Stimulated activated CD8-positive, alpha-beta memory T cell treated with anti-CD3 and anti-CD28 coated beads, Interleukin-2, amount 100 ng/mL, for 1 hour (primary cell): ENCODE data around the gene TMUB1.

Experiments
- DNase-seq, 2 donors: peaks; one replicate each; pipeline ENCODE4 v3.0.0-alpha.2; 2020; ENCODE audit warnings: low read depth in 2 of 2

The TMUB1 gene

DNA sequence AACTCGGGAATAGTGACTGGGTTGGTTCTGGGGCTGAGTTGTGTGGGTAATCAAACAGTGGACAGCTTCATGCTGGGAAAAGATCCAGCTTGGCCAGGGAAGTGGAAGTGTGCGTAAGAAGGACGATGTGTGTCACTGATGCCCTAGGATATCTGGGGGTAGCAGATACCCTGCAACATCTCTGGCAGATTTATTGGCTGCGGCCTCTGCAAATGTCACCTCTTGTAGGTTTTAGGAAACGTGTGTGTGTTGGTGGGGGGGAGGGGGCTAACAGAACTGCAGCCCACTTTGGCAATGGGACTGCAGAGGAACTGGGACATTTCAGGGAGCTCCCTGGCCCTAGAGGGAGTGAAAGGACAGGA lies 2.0 kb upstream of the TMUB1 start:
- DNase-seq: no peak

DNA sequence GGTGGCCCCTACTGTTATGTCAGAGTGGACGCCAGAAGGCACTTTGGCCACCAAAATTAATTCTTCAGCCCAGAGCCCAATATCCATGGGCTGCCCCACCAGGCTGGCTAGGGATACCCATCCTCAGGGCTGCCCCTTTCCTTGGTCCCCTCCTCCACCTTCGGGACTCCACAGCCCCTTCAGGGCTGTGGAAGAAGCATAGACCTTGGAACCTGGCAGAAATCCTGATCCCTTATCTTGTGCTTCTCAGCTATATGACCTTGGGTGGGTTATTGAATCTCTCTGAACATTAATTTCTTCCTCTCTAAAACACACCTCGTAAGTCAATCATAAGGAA lies 499 bp upstream of the TMUB1 start:
- DNase-seq: no peak

DNA sequence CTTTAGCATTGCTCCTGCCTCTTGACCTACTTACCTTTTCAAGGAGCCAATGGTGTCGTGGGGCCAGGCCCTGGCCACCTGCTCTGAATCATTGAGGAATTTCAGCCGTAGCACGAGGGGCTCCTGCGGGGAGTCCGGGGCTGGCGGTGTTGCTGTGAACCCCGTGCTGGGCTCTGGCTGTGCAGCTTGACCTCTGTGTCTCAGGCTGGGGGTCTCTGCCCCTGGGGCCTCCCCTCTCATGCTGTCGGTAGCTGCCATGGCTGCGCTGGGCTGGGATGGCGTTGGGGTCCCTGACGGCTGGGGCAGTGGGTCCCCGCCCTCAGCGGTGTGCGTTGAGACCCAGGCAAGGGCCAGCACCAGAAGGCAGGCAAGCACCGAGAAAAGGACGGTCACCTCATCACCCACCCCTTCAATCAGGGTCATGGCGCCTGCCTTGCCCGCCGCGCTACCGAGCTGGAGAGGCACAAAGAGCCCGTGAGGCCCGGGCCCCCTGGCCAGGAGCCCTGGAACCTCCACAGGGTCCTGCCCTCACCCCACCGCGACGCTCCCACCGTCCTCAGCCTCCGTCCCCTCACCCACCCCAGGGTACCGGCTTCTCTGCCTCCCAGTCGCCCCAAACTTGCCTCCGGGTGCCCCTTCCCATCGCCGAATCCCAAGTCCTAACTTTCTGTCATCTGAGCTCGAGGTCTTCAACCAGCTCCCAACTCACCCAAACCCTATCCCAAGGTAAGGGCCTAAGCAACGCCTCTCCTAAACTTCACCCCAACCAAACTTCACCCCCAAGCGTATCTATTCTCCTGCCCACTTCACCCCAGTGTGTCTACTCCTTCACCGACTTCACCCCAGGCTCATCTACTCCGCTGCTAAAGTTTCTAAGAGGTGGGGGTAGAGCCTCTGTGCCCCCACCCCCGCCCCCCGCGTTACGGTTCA lies 887 bp downstream of the TMUB1 start:
- no peak for DNase-seq

DNA sequence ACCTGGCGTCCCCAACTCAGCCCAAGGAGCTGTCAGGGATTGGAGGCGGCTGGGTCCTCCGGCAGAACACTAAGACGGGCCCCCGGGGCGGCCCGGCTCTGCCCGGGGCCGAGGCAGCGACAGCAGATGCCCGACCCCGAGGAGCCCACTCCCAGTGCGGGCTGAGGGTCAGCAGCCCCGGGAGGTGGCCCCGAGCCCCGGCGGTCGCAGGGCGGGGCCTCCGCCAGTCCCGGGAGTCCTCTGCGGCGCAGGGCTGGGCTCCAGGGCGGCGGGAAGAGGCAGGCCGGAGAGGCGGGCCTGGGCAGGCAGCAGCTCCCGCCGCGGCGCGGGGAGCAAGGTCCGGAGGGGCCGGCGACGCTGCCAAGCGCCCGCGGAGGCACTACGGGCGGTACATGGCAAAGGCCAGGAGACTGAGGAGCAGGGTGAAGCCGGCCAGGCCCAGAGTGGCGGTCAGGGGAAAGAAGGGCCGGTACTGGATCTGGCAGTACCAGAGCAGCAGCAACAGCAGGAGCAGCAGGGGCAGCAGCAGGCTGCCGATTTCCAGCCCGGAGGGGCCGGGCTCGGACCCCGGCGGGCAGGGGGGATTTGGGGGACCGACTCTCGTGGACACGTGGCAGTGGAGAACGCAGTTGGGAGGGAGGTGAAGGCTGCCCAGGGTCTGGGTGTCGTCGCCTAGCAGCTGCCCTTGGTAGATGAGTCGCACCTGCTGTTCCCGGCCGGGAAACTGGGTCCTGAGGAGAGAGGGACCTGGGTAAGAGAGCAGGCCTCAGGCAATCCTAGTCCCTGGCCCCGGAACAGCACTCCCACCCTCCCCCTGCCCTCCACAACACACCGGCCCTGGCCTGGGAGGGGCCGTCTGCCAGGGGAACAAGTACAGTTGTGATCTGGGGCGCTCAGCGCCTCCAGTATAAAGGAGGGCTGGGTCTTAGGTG lies 1.9 kb downstream of the TMUB1 start:
- no peak for DNase-seq

DNA sequence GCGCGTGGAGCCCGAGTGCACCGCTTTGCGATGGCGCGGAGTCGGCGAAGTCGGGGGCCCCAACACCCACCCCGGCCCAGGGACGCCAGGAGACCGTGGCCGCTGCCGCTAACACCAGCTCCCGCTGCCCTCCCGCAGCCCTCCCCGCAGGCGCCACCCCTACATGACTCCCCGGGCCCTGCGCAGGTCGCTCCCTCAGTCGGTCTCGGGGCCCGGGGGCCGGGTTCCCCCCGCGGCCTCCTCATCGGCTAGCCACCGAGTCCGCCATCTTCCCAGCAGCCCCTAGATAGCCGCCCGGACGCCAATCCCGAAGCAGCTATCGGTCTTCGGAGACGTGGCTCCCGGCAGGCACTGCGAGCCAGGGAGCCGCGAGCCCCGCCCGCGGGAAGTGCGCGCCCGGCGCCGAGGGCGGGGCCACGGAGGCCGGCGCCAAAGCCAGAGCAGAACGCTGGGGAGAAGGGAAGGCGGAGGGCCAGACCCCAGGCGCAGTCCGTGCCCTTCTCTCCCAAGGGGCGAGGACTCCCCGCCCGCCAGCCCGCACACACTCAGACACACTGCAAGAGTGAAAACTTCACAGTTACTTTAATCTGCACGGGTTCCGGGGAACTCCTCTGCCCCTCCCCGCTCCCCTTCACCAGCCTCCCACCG lies 2.6 kb downstream of the TMUB1 start, which contains the start of gene FASTK:
Gene FASTK (minus strand): TSS at position 288 of the 648 bp plus-strand sequence. CDS start 43 bp downstream, at position 245.
- DNase-seq: peak; percentile 73 to 77

DNA sequence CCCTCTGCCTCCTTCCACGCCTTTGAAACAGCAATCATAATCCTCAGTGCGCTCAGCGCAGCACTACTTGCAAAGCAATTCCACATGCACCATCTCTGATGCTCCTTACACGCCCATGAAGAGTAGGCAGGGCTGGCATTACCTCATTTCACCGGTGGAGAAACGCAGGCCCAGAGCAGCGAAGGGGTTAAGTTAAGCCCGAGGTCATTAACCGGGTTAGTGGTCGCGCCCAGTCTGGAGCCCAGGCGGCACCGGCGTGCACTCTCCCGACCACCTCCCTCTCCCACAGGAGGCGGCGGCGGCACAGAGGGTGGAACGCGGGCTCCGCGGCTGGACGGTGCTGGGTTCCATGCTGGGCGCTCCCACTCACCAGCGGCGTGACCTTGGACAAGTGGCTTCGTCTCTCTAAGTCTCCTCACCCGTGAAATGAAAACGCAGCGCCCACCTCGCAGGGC lies 3.2 kb downstream of the TMUB1 start:
- no peak for DNase-seq

DNA sequence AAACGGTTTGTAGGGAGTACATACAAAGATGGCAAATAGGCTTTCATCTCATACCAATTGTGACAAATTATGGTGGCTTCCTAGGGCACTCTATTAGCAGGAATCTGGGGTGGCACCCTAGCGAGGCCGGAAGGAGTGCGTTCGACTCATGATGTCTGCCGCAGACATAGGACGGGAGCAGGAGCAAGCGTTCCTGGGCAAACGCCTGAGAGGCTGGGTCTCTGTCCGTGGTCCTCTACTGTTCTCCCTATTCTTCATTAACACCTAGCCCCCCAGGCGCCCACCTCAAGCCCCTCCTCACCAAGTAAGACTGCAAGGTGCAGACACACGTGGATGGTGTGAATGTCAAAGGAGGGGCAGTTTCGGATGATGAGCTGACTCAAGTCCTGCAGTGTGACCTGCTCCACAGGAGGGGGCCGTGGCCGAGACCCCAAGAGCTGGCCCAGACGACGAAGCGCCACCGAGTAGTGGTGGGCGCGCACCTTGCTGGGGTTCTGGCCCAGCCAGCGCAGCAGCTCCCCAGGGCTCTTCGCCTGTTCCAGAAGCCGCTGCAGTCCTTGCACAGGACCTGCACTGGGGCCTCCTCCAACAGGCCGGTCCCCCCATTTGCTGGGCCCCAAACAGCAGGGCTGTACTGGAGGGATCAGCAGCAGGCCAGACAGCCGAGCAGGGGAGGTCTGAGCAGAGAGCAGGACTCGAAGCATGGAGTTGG lies 3.9 kb downstream of the TMUB1 start:
- DNase-seq: no peak

DNA sequence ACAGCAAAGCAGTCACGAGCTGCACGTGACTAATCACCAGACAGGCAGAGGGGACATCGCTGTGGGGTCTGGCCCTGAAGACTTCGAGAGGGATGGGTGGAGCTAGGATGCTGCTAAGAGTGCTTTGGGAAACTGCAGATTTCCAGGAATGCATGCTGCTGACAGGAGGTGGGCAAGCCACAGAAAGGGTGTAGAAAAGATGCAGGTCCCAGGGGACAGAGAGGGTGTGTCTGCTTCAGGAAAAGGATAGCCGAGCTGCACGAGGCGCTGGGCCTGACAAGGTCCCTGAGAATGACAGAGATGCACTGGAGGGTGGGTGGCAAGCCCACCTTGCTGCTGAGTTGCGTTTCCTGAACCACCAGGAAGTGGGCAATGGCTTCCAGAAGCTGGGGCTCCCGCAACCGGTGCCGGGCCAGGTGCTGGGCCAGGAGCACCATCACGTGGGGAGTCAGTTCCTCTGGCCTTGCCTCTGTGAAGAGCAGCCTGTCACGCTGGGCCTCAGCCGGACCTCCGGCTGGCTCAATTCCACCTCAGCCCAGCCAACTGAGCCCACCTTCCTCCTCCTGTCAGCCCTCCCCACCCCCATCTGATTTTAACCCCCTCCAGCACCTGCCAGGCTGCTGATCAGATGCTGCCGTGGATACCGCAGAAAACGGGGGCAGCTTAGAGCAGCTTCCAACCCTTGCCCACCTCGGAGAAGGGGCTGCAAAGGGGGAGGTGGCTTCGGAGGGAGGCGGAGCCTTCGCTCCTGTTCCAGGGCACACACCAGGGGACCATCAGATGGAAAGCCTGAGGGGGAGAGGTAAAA lies 4.9 kb downstream of the TMUB1 start:
- no peak for DNase-seq

DNA sequence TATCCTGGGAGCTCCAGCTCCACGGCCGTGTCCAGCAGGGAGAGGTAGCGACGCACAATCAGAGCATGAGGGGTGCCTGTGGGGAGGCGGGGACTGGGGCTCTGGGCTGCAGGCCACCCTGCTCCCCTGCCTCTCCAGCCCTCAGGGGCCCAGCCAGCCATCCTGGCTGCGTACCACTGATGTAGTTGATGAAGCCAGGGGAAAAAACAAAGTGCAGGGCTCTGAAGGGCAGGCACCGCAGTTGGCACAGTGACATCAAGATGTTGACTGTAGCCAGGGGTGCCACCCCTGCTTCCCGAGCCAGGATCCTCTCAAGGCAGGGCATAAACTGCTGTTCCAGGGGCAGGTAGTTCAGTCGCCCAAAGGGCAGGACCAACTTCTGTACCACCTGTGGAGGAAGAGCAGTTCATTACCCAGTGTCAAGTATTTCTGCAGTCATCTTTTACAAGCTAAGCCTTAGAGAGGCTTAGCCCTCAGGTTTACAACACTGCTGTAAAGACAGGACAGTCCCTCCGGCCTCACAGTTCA lies 5.5 kb downstream of the TMUB1 start:
- DNase-seq: no peak

DNA sequence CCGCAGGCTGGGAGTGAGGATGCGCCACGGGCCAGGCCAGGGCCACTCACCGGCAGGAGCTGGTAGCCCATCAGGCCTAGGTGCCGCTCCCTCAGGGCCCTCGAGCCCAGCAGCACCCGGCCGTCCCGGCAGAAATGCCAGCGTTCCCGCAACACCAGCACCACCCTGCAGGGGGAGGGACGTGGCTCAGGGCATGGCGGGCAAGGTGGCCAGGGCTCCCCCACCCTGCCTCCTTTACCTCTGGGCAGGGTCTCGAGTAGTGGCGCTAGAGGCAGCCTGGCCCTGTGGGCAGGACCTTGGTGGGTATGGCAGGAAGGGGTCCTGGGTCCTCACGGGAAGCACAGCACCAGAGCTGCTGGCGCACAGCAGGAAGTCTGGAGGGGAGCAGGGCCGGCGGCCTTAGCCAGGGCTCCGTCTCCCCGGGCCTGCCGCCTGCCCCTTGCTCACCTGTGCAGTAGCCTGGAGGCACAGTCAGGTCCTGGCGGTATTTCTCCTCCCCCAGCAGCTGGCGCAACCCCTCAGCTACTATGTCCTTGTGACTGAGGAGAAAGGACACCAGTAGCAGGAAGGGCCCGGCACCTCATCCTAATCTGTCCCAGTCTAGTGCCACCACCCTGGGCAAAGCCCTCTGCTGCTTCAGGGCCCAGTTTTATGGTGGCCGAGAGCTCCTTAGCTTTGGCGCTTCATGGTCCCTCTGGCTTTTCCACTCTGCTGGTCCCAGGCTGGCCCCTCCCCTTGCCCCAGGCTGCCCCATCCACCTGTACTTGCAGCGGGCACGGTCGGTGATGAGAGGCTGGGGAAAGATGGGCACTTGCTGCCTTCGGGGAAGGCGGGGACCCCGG lies 6.2 kb downstream of the TMUB1 start:
- no peak for DNase-seq

DNA sequence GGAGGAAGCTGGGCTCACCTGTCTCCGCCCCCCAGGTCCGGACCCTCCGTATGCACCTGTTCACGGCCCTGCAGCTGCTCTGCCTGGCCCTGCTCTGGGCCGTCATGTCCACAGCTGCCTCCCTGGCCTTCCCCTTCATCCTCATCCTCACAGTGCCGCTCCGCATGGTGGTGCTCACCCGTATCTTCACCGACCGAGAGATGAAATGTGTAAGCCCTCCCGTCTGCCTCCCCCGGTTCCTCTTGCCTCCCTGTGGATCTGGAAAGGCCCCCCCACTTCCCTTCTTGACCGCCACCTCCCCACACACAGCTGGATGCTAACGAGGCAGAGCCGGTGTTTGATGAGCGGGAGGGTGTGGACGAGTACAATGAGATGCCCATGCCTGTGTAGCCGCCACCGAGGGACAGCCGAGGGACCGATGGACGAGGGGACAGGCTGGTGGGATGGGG lies 7.3 kb downstream of the TMUB1 start:
- no peak for DNase-seq

DNA sequence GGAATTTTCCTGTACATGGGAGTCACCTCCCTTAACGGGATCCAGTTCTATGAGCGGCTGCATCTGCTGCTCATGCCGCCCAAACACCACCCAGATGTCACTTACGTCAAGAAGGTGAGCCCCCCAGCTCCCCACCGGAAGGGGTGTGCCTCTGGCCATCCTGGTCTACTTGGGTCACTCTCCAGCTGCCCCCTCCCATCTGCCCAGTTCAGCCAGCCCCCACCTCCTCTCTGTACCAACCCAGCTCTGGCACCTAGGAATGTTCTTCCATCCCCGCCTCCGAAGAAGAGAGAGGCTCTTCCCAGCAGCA lies 7.7 kb downstream of the TMUB1 start:
- no peak for DNase-seq

DNA sequence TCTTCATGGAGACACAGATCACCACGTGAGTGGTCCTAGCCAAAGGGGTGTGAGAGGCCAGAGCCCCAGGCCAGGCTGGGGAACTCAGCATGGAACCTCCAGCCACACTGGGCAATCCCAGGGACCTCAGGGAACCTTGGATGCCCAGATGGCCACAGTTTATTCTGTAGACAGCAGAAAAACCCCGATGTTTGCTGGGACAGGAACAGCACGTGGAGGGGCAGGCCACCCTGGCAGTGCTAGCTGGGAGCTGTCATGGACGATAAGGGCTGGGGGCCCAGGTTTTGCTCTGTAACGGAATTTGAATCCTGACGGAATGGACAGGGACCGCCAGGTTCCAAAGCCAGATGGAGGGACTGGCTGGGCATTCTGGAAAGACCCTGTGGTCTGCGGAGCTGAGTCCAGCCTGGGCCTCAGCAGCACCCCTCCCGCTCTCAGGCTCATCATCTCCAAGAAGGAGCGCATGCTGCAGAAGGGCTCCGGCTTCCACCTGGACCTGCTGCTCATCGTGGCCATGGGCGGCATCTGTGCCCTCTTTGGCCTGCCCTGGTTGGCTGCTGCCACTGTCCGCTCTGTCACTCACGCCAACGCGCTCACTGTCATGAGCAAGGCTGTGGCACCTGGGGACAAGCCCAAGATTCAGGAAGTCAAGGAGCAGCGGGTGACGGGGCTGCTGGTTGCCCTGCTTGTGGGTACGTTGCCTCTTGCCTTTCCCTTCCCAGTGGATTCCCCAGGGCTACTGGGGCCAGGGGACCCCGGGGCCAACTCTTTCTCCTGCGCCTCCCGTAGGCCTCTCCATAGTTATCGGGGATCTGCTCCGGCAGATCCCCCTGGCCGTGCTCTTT lies 8.3 kb downstream of the TMUB1 start:
- no peak for DNase-seq

DNA sequence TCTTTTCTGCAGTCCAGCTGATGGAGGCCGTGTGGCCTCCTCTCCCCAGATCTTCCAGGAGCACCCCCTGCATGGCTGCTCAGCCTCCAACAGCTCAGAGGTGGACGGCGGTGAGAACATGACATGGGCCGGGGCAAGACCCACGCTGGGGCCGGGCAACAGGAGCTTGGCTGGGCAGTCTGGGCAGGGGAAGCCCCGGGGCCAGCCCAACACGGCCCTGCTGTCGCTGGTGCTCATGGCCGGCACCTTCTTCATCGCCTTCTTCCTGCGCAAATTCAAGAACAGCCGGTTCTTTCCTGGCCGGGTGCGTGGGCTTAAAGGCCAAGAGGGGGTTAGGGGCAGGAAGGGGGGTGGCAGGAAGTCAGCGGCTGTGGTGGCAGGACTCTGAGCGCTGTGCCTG lies 9.3 kb downstream of the TMUB1 start:
- DNase-seq: no peak

DNA sequence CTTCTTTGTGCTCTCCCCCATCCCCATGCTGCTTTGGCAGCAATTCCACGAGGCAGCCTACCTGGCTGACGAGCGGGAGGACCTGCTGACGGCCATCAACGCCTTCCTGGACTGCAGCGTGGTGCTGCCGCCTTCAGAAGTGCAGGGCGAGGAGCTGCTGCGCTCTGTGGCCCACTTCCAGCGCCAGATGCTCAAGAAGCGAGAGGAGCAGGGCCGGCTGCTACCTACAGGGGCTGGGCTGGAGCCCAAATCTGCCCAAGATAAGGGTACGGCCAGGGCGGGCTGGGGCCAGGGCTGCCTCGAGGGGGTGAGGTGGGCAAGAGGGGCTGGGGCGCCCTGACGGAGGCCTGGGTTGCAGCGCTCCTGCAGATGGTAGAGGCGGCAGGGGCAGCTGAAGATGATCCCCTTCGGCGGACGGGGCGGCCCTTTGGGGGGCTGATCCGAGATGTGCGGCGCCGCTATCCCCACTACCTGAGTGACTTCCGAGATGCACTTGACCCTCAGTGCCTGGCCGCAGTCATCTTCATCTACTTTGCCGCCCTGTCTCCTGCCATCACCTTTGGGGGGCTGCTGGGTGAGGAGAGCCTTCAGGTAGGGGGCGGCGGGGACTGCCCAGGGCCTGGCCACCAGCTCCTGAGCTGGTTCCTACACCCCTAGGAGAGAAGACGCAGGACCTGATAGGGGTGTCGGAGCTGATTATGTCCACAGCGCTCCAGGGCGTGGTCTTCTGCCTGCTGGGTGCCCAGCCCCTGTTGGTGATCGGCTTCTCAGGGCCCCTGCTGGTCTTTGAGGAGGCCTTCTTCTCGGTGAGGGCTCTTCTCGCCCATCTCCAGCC lies 12.0 kb downstream of the TMUB1 start:
- no peak for DNase-seq

DNA sequence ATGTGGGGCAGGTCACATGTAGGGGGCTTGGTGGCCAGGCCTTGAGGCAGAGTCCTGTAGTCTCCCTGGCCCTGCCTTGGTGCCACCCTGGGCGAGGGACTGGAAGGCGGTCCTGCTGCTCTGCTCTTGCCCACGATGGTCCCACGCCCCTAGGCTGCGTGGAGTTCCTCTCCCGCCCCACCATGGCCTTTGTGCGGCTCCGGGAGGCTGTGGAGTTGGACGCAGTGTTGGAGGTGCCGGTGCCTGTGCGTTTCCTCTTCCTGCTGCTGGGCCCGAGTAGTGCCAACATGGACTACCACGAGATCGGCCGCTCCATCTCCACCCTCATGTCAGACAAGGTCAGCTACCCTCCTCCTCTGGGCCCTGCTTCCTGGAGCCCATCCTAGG lies 12.7 kb downstream of the TMUB1 start:
- no peak for DNase-seq

DNA sequence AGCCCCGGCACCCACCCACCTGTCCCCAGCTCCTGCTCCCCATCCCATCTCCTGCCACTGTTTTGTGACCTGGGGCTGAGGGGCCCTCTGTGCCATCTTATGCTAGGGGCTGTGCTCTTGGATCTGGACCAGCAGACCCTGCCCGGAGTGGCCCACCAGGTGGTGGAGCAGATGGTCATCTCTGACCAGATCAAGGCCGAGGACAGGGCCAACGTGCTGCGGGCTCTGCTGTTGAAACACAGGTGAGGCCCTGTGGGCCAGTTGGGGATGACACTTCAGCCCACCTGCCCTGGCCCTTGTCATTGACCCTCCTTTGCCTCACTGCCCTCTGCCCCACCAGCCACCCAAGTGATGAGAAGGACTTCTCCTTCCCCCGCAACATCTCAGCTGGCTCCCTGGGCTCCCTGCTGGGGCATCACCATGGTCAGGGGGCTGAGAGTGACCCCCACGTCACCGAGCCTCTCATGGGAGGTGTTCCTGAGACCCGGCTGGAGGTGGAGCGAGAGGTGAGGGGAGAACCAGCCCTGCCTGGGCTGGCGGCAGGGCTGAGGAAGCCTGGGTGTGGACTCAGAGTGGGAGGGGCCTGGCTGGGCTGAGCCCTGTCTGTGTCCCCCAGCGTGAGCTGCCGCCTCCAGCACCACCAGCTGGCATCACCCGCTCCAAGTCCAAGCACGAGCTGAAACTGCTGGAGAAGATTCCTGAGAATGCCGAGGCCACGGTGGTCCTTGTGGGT lies 13.3 kb downstream of the TMUB1 start:
- no peak for DNase-seq
